HG03432 (cell line): ENCODE data around the gene LITAF.

Experiments
- ATAC-seq: cut with Tn5 transposase; IDR thresholded peaks from one replicate; pipeline ENCODE4 v1.9.1; 2021; ENCODE audit warnings: mild to moderate bottlenecking, moderate library complexity; ENCODE audit not compliant: unreplicated experiment

LITAF gene

GRCh38 chr16:11499295-11500089 is 87.2 kb downstream of the LITAF start:
- ATAC-seq: no peak

GRCh38 chr16:11498683-11499082 is 88.0 kb downstream of the LITAF start:
- no peak for ATAC-seq

- ATAC-seq: no peak
Measured at GRCh38 chr16:11497851-11498289, 88.8 kb downstream of the LITAF start.
